Measurements from ENCODE around the gene SNRNP200. TPM values are rescaled to one million over a fixed set of nuclear protein-coding genes. Genes with fewer than 3 reads are reported as not detected.

The SNRNP200 gene
- total RNA-seq, 1 donor from 2014 or later, result 136 TPM

- TF ChIP-seq, protein P1, sequence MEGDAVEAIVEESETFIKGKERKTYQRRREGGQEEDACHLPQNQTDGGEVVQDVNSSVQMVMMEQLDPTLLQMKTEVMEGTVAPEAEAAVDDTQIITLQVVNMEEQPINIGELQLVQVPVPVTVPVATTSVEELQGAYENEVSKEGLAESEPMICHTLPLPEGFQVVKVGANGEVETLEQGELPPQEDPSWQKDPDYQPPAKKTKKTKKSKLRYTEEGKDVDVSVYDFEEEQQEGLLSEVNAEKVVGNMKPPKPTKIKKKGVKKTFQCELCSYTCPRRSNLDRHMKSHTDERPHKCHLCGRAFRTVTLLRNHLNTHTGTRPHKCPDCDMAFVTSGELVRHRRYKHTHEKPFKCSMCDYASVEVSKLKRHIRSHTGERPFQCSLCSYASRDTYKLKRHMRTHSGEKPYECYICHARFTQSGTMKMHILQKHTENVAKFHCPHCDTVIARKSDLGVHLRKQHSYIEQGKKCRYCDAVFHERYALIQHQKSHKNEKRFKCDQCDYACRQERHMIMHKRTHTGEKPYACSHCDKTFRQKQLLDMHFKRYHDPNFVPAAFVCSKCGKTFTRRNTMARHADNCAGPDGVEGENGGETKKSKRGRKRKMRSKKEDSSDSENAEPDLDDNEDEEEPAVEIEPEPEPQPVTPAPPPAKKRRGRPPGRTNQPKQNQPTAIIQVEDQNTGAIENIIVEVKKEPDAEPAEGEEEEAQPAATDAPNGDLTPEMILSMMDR (IDR thresholded peaks at IDR 0.05; ENCODE audit: partially characterized antibody, unreplicated experiment), result no peak
- H3K9me3 Mint-ChIP-seq (ENCODE audit: unreplicated experiment), result peaks cover 2% of the 10 kb centered on the region
- H3K4me1 Mint-ChIP-seq (ENCODE audit: low read depth, unreplicated experiment), result no peaks in the 10 kb centered on the region
- H3K4me3 Mint-ChIP-seq (ENCODE audit: unreplicated experiment), result peak overlapping the region; percentile 92
- DNase-seq, result peak; percentile 58
- H3K36me3 Mint-ChIP-seq (ENCODE audit: unreplicated experiment), result no peaks in the 10 kb centered on the region
- H3K27ac Mint-ChIP-seq (ENCODE audit: unreplicated experiment), result peak overlapping the region; percentile 38
- peaks cover 23% of the 10 kb centered on the region for H3K27me3 Mint-ChIP-seq (ENCODE audit: unreplicated experiment)
Observed at GRCh38 chr2:96320728-96321622, 15.6 kb upstream of the SNRNP200 start.

GRCh38 chr2:96320326-96320725 is 15.0 kb upstream of the SNRNP200 start:
- no peaks in the 10 kb centered on the region for H3K36me3 Mint-ChIP-seq (ENCODE audit: unreplicated experiment)
- H3K4me1 Mint-ChIP-seq (ENCODE audit: low read depth, unreplicated experiment), result peaks cover 1% of the 10 kb centered on the region
- H3K27ac Mint-ChIP-seq (ENCODE audit: unreplicated experiment), result no peak overlapping the region
- TF ChIP-seq, protein P1 (IDR thresholded peaks at IDR 0.05; ENCODE audit: partially characterized antibody, unreplicated experiment), result no peak
- no peak for DNase-seq
- peak overlapping the region; percentile 37 for H3K4me3 Mint-ChIP-seq (ENCODE audit: unreplicated experiment)
- H3K27me3 Mint-ChIP-seq (ENCODE audit: unreplicated experiment), result peaks cover 18% of the 10 kb centered on the region
- H3K9me3 Mint-ChIP-seq (ENCODE audit: unreplicated experiment), result peaks cover 2% of the 10 kb centered on the region

- Mint-ChIP-seq H3K9me3 (ENCODE audit: unreplicated experiment) (peaks cover 2% of the 10 kb centered on the region), H3K36me3 (ENCODE audit: unreplicated experiment) (no peaks in the 10 kb centered on the region), H3K4me1 (ENCODE audit: low read depth, unreplicated experiment) (peaks cover 2% of the 10 kb centered on the region), H3K27me3 (ENCODE audit: unreplicated experiment) (peaks cover 12% of the 10 kb centered on the region), H3K27ac (ENCODE audit: unreplicated experiment) (no peak overlapping the region), H3K4me3 (ENCODE audit: unreplicated experiment) (no peak overlapping the region)
- TF ChIP-seq, protein P1 (IDR thresholded peaks at IDR 0.05; ENCODE audit: partially characterized antibody, unreplicated experiment), result no peak
- DNase-seq, result no peak
Observed at GRCh38 chr2:96319396-96319795, 14.1 kb upstream of the SNRNP200 start.

DNA sequence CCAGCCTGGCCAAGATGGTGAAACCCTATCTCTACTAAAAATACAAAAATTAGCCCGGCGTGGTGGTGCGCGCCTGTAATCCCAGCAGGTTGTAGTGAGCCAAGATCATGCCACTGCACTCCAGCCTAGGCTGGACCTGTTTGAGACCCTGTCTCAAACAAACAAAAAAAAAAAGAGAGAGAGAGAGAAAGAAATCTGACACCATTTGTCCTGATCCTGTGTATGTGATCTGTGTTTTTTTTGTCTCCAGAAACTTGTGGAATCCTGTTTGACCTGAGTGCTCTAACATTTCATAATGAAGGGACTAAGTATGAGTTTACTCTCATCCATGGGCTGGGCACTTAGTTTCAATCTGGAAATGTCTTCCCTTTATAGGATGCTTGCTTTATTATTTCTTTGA is 13.4 kb upstream of the SNRNP200 start:
- DNase-seq, result no peak
- TF ChIP-seq, protein P1 (IDR thresholded peaks at IDR 0.05; ENCODE audit: partially characterized antibody, unreplicated experiment), result no peak
- Mint-ChIP-seq H3K4me1 (ENCODE audit: low read depth, unreplicated experiment) (peaks cover 2% of the 10 kb centered on the region), H3K36me3 (ENCODE audit: unreplicated experiment) (no peaks in the 10 kb centered on the region), H3K9me3 (ENCODE audit: unreplicated experiment) (peaks cover 2% of the 10 kb centered on the region), H3K27ac (ENCODE audit: unreplicated experiment) (no peak overlapping the region), H3K27me3 (ENCODE audit: unreplicated experiment) (peaks cover 12% of the 10 kb centered on the region), H3K4me3 (ENCODE audit: unreplicated experiment) (no peak overlapping the region)

DNA sequence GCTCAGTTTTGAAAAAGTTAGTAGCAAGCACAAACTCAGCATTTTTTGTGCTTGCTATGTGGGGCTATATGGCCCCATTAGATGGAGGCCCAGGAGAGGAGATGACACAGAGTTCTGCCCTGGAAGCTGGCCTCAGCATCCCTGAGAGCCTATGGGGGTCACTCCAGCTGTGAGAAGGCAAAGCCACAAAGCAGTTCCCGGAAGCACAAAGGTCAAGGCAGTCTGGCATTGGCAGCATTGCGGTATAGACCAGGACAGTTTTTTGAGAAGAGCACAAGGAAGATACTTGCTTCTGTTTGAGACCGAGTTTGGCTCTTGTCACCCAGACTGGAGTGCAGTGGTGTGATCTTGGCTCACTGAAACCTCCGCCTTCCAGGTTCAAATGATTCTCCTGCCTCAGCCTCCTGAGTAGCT is 12.2 kb upstream of the SNRNP200 start:
- Mint-ChIP-seq H3K4me1 (ENCODE audit: low read depth, unreplicated experiment) (peaks cover 2% of the 10 kb centered on the region), H3K36me3 (ENCODE audit: unreplicated experiment) (no peaks in the 10 kb centered on the region), H3K27me3 (ENCODE audit: unreplicated experiment) (peaks cover 10% of the 10 kb centered on the region), H3K4me3 (ENCODE audit: unreplicated experiment) (no peak overlapping the region), H3K9me3 (ENCODE audit: unreplicated experiment) (peaks cover 2% of the 10 kb centered on the region), H3K27ac (ENCODE audit: unreplicated experiment) (no peak overlapping the region)
- TF ChIP-seq, protein P1 (IDR thresholded peaks at IDR 0.05; ENCODE audit: partially characterized antibody, unreplicated experiment), result no peak
- DNase-seq, result no peak
